ENCODE measurements around the gene JAG2. TPM values are rescaled to one million over a fixed set of nuclear protein-coding genes. Genes with fewer than 3 reads are reported as not detected.

The JAG2 gene
- total RNA-seq, 1 experiment from 2014 or later = 85.9 TPM

DNA sequence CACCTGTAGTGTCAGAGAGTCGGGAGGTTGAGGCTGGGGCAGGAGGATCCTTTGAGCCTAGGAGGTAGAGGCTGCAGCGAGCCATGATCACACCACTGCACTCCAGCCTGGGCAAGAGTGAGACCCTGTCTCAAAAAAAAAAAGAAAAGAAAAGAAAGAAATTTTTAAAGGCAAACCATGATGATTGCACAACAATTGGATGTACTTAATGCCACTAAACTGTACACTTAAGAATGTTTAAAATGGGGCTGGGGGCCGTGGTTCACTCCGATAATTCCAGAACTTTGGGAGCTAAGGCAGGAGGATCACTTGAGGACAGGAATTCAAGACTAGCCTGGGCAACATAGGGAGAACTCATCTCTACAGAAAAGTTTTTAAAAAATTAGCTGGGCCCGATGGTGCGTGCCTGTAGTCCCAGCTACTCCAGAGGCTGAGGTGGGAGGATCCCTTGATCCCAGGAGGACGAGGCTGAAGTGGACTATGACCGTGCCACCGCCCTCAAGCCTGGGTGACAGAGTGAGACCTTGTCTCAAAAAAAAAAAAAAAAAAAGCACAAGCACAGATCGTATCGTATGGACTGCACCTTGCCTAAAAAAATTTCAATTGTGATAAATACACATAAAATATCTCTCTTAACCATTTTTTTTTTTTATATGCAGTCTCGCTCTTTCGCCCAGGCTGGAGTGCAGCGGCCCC, 32.7 kb downstream of the JAG2 start:
- Histone ChIP-seq H2AFZ (ENCODE audit: low read depth, low read length, poor library complexity, severe bottlenecking) (no peak overlapping the region), H3K4me2 (ENCODE audit: low read length) (no peak overlapping the region), H3K27me3 (ENCODE audit: insufficient read depth, low read length) (no peaks in the 10 kb centered on the region), H3K36me3 (ENCODE audit: control insufficient read depth in 1 of 2, insufficient read depth in 2 of 2, low read length in 2 of 2) (peaks cover 0 to 5% of the 10 kb centered on the region in 2 experiments; a peak in 1 of 4 replicates), H3K4me3 (replicated peaks in 1 of 2; ENCODE audit: low read depth in 1 of 2, low read length in 2 of 2) (no peak overlapping the region), H3K4me1 (ENCODE audit: control insufficient read depth in 1 of 2, insufficient read depth in 2 of 2, low read length in 2 of 2) (no peaks in the 10 kb centered on the region), H3K9me3 (ENCODE audit: control insufficient read depth in 1 of 2, insufficient read depth in 1 of 2, low read depth in 1 of 2, low read length in 2 of 2) (0 out of 4 replicates have a peak, but pooled peaks cover 0 to 3% of the 10 kb centered on the region in 2 experiments), H3K9ac (ENCODE audit: low read length) (no peak overlapping the region), H3K79me2 (ENCODE audit: insufficient read depth, low read length) (no peaks in the 10 kb centered on the region), H3K27ac (ENCODE audit: low read depth, low read length) (no peak overlapping the region), H3K9me2 (ENCODE audit: insufficient read depth) (no peaks in the 10 kb centered on the region), H4K20me1 (ENCODE audit: insufficient read depth) (no peaks in the 10 kb centered on the region)
- no peak for TF ChIP-seq ELF1 (IDR thresholded peaks at IDR 0.05; ENCODE audit: borderline replicate concordance, low read depth)
- no peak for TF ChIP-seq ZNF274 (IDR thresholded peaks at IDR 0.05; ENCODE audit: low read depth, low read length)
- no peak for TF ChIP-seq FOSL1 (IDR thresholded peaks at IDR 0.05; ENCODE audit: low read depth)
- TF ChIP-seq YY1 (IDR thresholded peaks at IDR 0.05; ENCODE audit: extremely low read depth, insufficient replicate concordance, low read depth, low read length) = no peak
- no peak for TF ChIP-seq POLR2A (IDR thresholded peaks at IDR 0.05; ENCODE audit: borderline replicate concordance, extremely low read depth, insufficient read depth, insufficient read length)
- TF ChIP-seq EZH2 (IDR thresholded peaks at IDR 0.05) = no peak
- no peak for TF ChIP-seq REST (IDR thresholded peaks at IDR 0.05; ENCODE audit: low read depth)
- no peak for TF ChIP-seq SIN3A (IDR thresholded peaks at IDR 0.05; ENCODE audit: low read depth)
- no peak for TF ChIP-seq POLR2AphosphoS5 (IDR thresholded peaks at IDR 0.05; ENCODE audit: low read depth, low read length)
- TF ChIP-seq JUND (IDR thresholded peaks at IDR 0.05) = no peak
- TF ChIP-seq SP1 (IDR thresholded peaks at IDR 0.05; ENCODE audit: low read depth) = no peak
- TF ChIP-seq EGR1 (IDR thresholded peaks at IDR 0.05; ENCODE audit: low read depth) = no peak
- no peak for TF ChIP-seq SRF (IDR thresholded peaks at IDR 0.05; ENCODE audit: low read depth)
- no peak for TF ChIP-seq CTCF (IDR thresholded peaks at IDR 0.05 in 2 of 3, conservative IDR thresholded peaks at IDR 0.05 in 1 of 3; ENCODE audit: borderline replicate concordance in 1 of 3, insufficient read depth in 1 of 3, low read depth in 2 of 3, low read length in 2 of 3)
- no peak for TF ChIP-seq ATF3 (IDR thresholded peaks at IDR 0.05)
- no peak for TF ChIP-seq TCF7L2 (IDR thresholded peaks at IDR 0.05; ENCODE audit: borderline replicate concordance, extremely low read depth, insufficient read depth, insufficient read length)
- TF ChIP-seq CEBPB (IDR thresholded peaks at IDR 0.05; ENCODE audit: low read depth) = no peak
- TF ChIP-seq RAD21 (IDR thresholded peaks at IDR 0.05; ENCODE audit: low read depth) = no peak
- TF ChIP-seq, protein P1, sequence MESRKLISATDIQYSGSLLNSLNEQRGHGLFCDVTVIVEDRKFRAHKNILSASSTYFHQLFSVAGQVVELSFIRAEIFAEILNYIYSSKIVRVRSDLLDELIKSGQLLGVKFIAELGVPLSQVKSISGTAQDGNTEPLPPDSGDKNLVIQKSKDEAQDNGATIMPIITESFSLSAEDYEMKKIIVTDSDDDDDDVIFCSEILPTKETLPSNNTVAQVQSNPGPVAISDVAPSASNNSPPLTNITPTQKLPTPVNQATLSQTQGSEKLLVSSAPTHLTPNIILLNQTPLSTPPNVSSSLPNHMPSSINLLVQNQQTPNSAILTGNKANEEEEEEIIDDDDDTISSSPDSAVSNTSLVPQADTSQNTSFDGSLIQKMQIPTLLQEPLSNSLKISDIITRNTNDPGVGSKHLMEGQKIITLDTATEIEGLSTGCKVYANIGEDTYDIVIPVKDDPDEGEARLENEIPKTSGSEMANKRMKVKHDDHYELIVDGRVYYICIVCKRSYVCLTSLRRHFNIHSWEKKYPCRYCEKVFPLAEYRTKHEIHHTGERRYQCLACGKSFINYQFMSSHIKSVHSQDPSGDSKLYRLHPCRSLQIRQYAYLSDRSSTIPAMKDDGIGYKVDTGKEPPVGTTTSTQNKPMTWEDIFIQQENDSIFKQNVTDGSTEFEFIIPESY (IDR thresholded peaks at IDR 0.05; ENCODE audit: extremely low read depth, insufficient replicate concordance, low read length) = no peak
- no peak for DNase-seq (ENCODE audit: low read depth, low spot score)
- ChIA-PET POLR2A (no interaction called here), RAD21 (ENCODE audit: low non-redundant PET in 1 of 2, low total read pairs in 2 of 2, uncharacterized antibody in 2 of 2, unreplicated experiment in 2 of 2) (no interaction called here), CTCF (no interaction called here)
- intact Hi-C loops (cut with micrococcal nuclease) = no loop called here
- BruUV-seq (replicated peaks) = no TSS peak
- ATAC-seq = no peak
